Glomerular visceral epithelial cell (primary cell): ENCODE results near the gene PPIC.
"Not testable (repeated sequence)": the region's sequence is repeated elsewhere in the genome, so short reads cannot be mapped to it uniquely, and the experiment has no call there.

ENCODE experiments used
- DNase-seq: peaks from one replicate; pipeline ENCODE4 v3.0.0-alpha.2; 2016; ENCODE audit errors: extremely low spot score

The PPIC gene

GRCh38 chr5:123007754-123008153, 28.8 kb downstream of the PPIC start:
- no peak for DNase-seq

DNA sequence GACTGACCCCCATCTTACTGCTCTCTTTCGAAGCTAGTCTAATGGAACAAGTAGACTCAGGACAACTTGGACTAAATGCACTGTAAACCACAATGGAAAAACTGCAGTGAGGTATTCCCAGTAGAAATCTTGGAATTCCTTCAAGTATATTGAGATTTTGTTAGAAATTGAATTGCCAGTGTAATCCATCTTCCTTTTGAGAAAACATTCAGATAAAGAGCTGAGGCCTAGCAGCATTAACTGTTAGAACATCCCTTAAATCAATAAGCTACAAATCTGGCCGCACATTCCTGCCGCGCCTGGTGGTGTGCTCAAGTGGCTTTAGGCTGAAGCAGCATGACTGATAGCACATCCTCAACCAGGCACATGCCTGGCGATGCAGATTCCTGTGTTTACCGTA, 29.3 kb downstream of the PPIC start:
- no peak for DNase-seq

GRCh38 chr5:123001808-123002207, 34.7 kb downstream of the PPIC start:
- no peak for DNase-seq

DNA sequence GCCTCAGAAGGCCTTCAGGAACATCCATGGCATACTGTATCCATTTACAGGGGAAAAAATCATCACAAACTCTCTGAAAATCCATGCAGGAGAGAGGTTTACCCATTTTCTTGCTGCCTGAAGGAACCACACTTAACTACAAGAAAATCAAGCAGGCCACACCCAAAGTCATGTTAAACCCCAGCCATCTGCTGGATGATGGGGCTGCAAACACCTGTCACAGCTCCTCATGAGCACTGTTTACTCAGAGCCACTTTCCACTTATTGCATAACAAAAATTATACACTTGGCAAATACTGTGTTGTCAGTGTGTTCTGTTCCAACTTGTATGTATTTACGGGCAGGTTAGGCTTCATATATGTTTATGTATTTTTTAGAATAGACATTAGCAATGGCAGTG, 35.8 kb downstream of the PPIC start:
- DNase-seq = no peak

- peak; percentile 34 for DNase-seq
These were observed 36.5 kb downstream of the PPIC start for GRCh38 chr5:122999947-123000563.

- no peak for DNase-seq
These were observed 39.2 kb downstream of the PPIC start for GRCh38 chr5:122997294-122997693.

DNA sequence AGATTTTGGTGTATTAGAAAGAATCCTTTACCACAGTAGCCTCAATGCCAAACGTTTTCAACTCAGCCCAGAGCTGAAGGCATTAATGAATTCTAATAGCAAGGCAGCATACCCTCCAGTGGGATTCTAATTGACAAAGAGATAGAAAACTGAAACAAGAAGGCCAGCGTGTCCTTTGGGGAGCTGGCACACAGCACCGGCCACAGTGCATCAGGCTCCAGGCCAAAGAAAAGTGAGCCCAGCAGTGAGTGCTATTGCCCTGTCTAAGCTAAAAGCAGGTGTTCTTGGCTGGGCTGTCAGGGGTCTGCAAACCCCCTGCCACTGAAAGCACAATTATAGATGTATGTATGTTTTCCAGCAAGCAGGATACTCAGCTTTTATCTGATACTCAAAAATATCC, 40.4 kb downstream of the PPIC start:
- DNase-seq = no peak

- DNase-seq = no peak
These were observed 50.4 kb downstream of the PPIC start for GRCh38 chr5:122985954-122986721.

DNA sequence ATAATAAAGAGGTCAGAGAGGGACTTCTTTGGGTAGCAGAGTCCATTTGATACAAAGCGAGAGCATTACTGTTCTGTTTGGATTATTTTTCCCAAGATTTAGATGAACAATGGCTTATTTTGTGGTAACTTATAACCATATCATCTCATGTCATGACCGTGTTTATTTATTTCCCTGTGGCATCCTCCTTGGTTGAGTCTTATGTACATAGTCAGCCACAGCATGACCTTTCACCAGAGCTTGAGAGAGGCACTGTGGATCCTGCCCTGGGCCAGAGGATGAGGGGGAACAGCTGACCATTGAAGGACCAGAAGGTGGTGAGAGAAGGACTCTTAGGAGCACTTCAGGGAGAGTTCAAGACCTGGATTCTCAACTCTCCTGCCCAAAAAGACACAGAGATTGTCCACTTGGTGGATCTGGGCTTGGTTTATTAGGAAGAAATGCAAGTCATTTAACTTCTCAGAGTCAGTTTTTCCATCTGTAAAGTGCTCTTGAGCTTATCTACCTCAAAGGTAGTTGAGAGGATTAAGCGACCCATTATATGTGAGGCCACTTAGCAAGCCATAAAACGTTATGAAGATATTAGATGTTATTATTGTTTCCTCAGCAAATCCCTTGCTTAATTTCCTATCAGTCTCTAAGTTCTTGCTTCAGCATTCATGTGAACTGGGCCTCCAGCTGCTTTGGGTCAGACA, 51.4 kb downstream of the PPIC start:
- no peak for DNase-seq

DNA sequence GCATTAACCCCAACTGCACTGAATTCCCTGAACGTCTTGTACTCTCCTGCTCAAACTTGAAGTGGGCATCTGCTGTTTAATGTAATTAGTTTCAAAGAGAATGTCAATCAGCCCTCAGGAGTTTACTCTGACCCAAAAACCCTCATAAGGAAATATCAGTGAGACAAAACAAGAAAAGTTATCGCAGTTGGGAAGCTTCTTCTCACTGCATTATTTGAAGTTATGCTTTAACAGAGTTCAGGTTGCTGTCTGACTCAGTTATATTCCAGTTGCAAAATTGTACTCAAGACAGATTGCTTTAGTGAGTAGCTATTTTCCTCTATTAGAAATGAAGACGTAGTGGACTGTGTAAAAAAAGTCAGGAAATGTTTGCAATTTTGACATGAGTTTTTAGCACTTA, 52.1 kb downstream of the PPIC start:
- no peak for DNase-seq

GRCh38 chr5:122982376-122982775, 54.1 kb downstream of the PPIC start:
- DNase-seq = no peak

DNA sequence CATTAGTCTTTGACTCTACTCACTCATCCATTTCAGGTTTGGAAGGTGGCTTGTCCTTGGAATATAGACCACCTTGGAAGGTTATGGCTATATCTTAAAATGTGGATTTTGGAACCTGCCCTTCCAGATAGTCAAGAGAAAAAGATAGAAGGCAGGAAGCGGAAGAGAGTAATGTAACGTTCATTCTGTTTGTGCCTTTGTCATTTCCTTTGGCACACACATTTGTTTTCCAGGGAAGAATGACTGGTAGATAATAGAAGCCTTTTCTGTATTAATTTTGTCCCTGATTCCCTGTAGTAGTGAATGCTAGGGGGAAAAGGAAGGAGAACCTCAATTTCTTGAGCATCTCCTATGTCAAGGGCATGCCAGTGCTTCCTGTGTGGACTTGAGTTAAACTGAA, 54.7 kb downstream of the PPIC start:
- DNase-seq = no peak

DNA sequence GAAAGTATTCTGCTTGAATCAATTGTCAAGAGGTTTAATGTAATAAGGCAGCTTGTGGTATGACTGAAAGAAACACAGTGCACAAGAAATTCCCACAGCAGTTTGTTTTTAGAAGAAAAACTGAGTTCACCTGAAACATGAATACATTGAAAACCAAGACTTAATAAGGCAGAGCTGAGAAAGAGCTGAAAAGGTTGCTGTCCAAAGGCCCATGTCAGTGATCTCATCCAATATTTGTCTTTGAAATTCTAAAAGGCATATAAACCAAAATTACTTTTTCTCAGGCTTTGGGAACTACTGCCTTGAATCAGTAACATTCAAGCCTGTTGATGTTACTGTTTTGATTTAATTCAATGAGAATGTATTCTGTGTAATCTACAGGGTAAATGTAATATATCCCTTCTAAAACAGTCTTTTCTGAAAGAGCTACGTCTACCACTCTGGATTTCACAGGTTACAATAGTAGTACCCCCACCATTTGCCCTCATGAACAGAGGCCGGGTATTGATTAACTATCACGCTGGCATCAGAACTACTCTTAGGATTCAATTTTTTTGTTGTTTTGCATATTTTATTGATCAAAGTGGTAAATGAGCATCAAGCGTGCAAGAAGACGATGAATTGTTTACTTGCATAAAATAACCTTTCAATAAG, 57.8 kb downstream of the PPIC start:
- DNase-seq = no peak

- DNase-seq = no peak
These were observed 58.5 kb downstream of the PPIC start for GRCh38 chr5:122978068-122978467.

- DNase-seq = no peak
These were observed 59.2 kb downstream of the PPIC start for GRCh38 chr5:122977319-122977718.

DNA sequence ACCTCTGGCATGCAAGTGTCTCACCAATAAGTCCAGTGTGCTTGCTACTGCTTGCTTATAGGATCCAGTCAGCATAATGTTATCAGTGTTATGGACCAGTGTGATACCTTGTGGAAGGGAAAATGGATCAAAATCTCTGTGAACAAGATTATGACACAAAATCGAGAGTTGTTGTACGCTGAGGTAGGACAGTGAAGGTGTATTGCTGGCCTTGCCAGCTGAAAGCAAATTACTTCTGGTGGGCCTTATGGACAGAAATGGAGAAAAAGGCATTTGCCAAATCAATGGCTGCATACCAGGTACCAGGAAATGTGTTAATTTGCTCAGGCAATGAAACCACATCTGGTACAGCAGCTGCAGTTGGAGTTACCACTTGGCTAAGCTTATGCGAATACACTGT, 62.3 kb downstream of the PPIC start:
- DNase-seq = not testable (repeated sequence)

DNA sequence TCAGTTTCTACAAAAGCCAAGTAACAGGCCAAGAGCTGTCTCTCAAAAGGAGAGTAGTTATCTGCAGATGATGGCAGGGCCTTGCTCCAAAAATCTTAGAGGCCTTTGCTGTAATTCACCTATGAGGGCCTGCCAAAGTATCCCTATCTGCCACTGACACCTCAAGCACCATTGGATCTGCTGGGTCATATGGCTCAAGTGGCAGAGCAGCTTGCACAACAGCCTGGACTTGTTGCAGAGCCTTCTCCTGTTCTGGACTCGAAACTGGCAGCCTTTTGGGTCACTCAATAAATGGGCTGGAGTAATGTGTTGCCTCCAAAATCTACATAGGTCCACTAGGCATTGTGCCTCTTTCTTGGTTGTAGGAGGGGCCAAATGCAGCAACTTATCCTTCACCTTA, 62.8 kb downstream of the PPIC start:
- DNase-seq = not testable (repeated sequence)
